Measurements from ENCODE around the gene SPPL2C.

SPPL2C gene

DNA sequence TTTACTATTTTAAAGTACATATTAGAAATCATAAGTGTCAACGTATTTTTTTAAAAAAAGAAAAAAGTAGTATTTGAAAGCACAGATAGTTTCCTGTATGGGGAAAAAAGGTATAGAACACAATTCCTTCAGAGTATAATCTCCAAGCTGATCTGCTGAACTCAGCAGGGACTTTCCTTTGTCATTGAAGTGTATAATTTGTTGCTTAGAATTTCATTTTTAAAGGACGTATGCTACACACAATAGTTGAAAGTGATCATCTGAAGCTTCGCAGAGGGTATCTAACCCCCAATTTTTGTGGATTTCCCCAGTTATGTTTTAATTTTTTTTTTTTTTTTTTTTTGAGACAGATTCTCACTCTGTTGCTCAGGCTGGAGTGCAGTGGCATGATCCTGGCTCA lies 29.5 kb downstream of the SPPL2C start:
- Histone ChIP-seq H3K9me2 (ENCODE audit: low read depth, low read length) (no peaks in the 10 kb centered on the region), H3K9ac (ENCODE audit: low read length) (no peak overlapping the region), H3K4me3 (ENCODE audit: low read depth, low read length, poor library complexity, severe bottlenecking) (no peak overlapping the region), H3K36me3 (ENCODE audit: insufficient read depth, low read length) (no peaks in the 10 kb centered on the region), H3F3A (ENCODE audit: insufficient read depth, low read length) (no peaks in the 10 kb centered on the region), H3K79me2 (ENCODE audit: insufficient read depth, low read length) (no peaks in the 10 kb centered on the region), H3K9me3 (ENCODE audit: low read length) (no peaks in the 10 kb centered on the region), H3K27me3 (ENCODE audit: insufficient read depth, low read length) (no peaks in the 10 kb centered on the region; the same call in 1 of the 2 replicates), H3K4me2 (ENCODE audit: low read length) (no peak overlapping the region), H2AFZ (ENCODE audit: low read length) (no peak overlapping the region), H3K27ac (ENCODE audit: low read depth, low read length, poor library complexity, severe bottlenecking) (no peak overlapping the region), H3K4me1 (ENCODE audit: insufficient read depth, low read length, severe bottlenecking) (no peaks in the 10 kb centered on the region), H4K20me1 (ENCODE audit: insufficient read depth, low read length) (no peaks in the 10 kb centered on the region)
- TF ChIP-seq CTCF (IDR thresholded peaks at IDR 0.05; ENCODE audit: low read length): no peak
- no peak for TF ChIP-seq EZH2 (IDR thresholded peaks at IDR 0.05; ENCODE audit: borderline replicate concordance, low read length)

DNA sequence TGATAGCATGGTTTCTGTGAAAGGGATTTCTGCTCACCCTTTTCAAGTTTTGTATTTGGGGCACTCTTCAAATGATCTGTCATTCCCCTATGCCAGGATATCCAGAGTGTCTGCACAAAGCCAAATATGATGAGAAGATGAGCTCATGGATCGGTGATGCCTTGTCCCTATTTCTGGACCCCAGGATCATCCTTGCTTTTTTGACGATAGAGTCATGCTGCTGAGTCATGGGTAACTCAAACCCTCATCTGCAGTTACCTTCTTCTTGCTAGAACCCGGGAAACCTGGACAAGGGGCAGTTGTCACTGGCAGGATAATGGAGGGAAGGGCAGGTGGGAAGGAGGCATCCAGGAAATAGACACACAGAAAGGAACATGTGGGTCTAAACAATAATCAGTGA lies 31.9 kb downstream of the SPPL2C start:
- H4K20me1 ChIP-seq (ENCODE audit: insufficient read depth, low read length): no peaks in the 10 kb centered on the region
- H2AFZ ChIP-seq (ENCODE audit: low read length): no peak overlapping the region
- H3K27ac ChIP-seq (ENCODE audit: low read depth, low read length, poor library complexity, severe bottlenecking): no peak overlapping the region
- TF ChIP-seq EZH2 (IDR thresholded peaks at IDR 0.05; ENCODE audit: borderline replicate concordance, low read length): no peak
- TF ChIP-seq CTCF (IDR thresholded peaks at IDR 0.05; ENCODE audit: low read length): no peak
- no peaks in the 10 kb centered on the region for H3K9me3 ChIP-seq (ENCODE audit: low read length)
- no peak overlapping the region for H3K4me2 ChIP-seq (ENCODE audit: low read length)
- no peaks in the 10 kb centered on the region for H3K36me3 ChIP-seq (ENCODE audit: insufficient read depth, low read length)
- H3K9me2 ChIP-seq (ENCODE audit: low read depth, low read length): no peaks in the 10 kb centered on the region
- no peaks in the 10 kb centered on the region for H3F3A ChIP-seq (ENCODE audit: insufficient read depth, low read length)
- H3K4me3 ChIP-seq (ENCODE audit: low read depth, low read length, poor library complexity, severe bottlenecking): no peak overlapping the region
- no peaks in the 10 kb centered on the region; the same call in 1 of the 2 replicates for H3K27me3 ChIP-seq (ENCODE audit: insufficient read depth, low read length)
- no peak overlapping the region for H3K9ac ChIP-seq (ENCODE audit: low read length)
- no peaks in the 10 kb centered on the region for H3K79me2 ChIP-seq (ENCODE audit: insufficient read depth, low read length)
- no peaks in the 10 kb centered on the region for H3K4me1 ChIP-seq (ENCODE audit: insufficient read depth, low read length, severe bottlenecking)

- no peaks in the 10 kb centered on the region for H3K9me3 ChIP-seq (ENCODE audit: low read length)
- no peak overlapping the region for H2AFZ ChIP-seq (ENCODE audit: low read length)
- no peaks in the 10 kb centered on the region for H3K4me1 ChIP-seq (ENCODE audit: insufficient read depth, low read length, severe bottlenecking)
- no peaks in the 10 kb centered on the region for H3K9me2 ChIP-seq (ENCODE audit: low read depth, low read length)
- no peaks in the 10 kb centered on the region for H3F3A ChIP-seq (ENCODE audit: insufficient read depth, low read length)
- no peak overlapping the region for H3K4me2 ChIP-seq (ENCODE audit: low read length)
- no peaks in the 10 kb centered on the region for H3K79me2 ChIP-seq (ENCODE audit: insufficient read depth, low read length)
- no peak overlapping the region for H3K4me3 ChIP-seq (ENCODE audit: low read depth, low read length, poor library complexity, severe bottlenecking)
- TF ChIP-seq EZH2 (IDR thresholded peaks at IDR 0.05; ENCODE audit: borderline replicate concordance, low read length) (no peak), CTCF (IDR thresholded peaks at IDR 0.05; ENCODE audit: low read length) (no peak)
- H4K20me1 ChIP-seq (ENCODE audit: insufficient read depth, low read length): no peaks in the 10 kb centered on the region
- no peak overlapping the region for H3K27ac ChIP-seq (ENCODE audit: low read depth, low read length, poor library complexity, severe bottlenecking)
- no peaks in the 10 kb centered on the region for H3K36me3 ChIP-seq (ENCODE audit: insufficient read depth, low read length)
- H3K27me3 ChIP-seq (ENCODE audit: insufficient read depth, low read length): no peaks in the 10 kb centered on the region
- H3K9ac ChIP-seq (ENCODE audit: low read length): no peak overlapping the region
Observed at GRCh38 chr17:45877467-45877866, 32.8 kb downstream of the SPPL2C start.

Data from OCI-LY1 (cell line).